HG03045 (cell line): ENCODE measurements around the gene ERFE.

Experiments used
- ATAC-seq: cut with Tn5 transposase; IDR thresholded peaks from one replicate; pipeline ENCODE4 v1.9.1; 2021; ENCODE audit warnings: mild to moderate bottlenecking, moderate library complexity; ENCODE audit not compliant: unreplicated experiment

ERFE gene

GRCh38 chr2:238152771-238153688 is 5.7 kb upstream of the ERFE start:
- ATAC-seq = no peak

GRCh38 chr2:238154570-238154969 is 4.2 kb upstream of the ERFE start:
- no peak for ATAC-seq

- no peak for ATAC-seq
Observed at GRCh38 chr2:238155051-238155760, 3.6 kb upstream of the ERFE start.

GRCh38 chr2:238155761-238156694 is 2.7 kb upstream of the ERFE start:
- no peak for ATAC-seq

- no peak for ATAC-seq
Observed at GRCh38 chr2:238157506-238158017, 1.2 kb upstream of the ERFE start.

GRCh38 chr2:238158018-238158508 is 707 bp upstream of the ERFE start:
- no peak for ATAC-seq

- no peak for ATAC-seq
Observed at GRCh38 chr2:238159071-238159539, 335 bp downstream of the ERFE start.

GRCh38 chr2:238159661-238160205 is 963 bp downstream of the ERFE start:
- no peak for ATAC-seq

- ATAC-seq = no peak
Observed at GRCh38 chr2:238160206-238161129, 1.7 kb downstream of the ERFE start.

- ATAC-seq = no peak
Observed at GRCh38 chr2:238161291-238162051, 2.7 kb downstream of the ERFE start.

GRCh38 chr2:238162251-238162845 is 3.6 kb downstream of the ERFE start:
- ATAC-seq = no peak

- no peak for ATAC-seq
Observed at GRCh38 chr2:238162846-238163441, 4.2 kb downstream of the ERFE start.

GRCh38 chr2:238163481-238164198 is 4.9 kb downstream of the ERFE start:
- no peak for ATAC-seq

GRCh38 chr2:238164906-238165287 is 6.1 kb downstream of the ERFE start:
- ATAC-seq = no peak

- ATAC-seq = no peak
Observed at GRCh38 chr2:238165288-238165921, 6.6 kb downstream of the ERFE start.
